OCI-LY3 (cell line): ENCODE results near the gene MARVELD3.

Source experiments
- EZH2phosphoT487 ChIP-seq: fragments of 200-600 bp; shearing (Covaris generic); IDR thresholded peaks from 2 replicates; pipeline ENCODE4 v1.6.1; 2018; ENCODE audit warnings: antibody characterized with exemption, mixed run types, low read depth
- TF ChIP-seq, protein P1 (sequence below): fragments of 200-600, 300-600 bp; sonication (generic); IDR thresholded peaks from 2 replicates; pipeline ENCODE4 v1.5.1; 2014; ENCODE audit warnings: antibody characterized with exemption, low read length, low read depth

DNA sequence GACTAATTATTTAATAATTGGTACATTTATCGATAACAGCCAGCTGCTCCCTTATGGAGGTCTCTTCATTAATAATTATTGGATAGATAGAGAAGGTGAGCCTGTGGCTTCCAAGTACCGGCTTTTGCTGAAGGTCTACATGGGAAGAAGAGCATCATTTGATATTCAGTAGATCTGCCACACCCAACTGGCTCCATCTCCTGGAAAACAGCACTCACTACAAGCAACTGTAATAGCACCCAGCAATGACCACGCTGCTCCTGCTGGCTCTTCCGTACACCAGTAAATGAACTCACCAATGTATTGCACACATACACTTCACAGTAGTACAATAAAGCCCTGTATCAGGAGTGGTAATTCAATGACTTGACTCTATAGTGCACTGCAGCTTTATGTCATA lies 19.5 kb downstream of the MARVELD3 start:
- TF ChIP-seq, protein P1, sequence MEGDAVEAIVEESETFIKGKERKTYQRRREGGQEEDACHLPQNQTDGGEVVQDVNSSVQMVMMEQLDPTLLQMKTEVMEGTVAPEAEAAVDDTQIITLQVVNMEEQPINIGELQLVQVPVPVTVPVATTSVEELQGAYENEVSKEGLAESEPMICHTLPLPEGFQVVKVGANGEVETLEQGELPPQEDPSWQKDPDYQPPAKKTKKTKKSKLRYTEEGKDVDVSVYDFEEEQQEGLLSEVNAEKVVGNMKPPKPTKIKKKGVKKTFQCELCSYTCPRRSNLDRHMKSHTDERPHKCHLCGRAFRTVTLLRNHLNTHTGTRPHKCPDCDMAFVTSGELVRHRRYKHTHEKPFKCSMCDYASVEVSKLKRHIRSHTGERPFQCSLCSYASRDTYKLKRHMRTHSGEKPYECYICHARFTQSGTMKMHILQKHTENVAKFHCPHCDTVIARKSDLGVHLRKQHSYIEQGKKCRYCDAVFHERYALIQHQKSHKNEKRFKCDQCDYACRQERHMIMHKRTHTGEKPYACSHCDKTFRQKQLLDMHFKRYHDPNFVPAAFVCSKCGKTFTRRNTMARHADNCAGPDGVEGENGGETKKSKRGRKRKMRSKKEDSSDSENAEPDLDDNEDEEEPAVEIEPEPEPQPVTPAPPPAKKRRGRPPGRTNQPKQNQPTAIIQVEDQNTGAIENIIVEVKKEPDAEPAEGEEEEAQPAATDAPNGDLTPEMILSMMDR: peak; percentile 64
- TF ChIP-seq EZH2phosphoT487: no peak
